ENCODE results near the gene PEX11B. TPM values are rescaled to one million over a fixed set of nuclear protein-coding genes. Genes with fewer than 3 reads are reported as not detected.
A peak's percentile ranks its signal among the peaks of the same experiment; 100 is the strongest.

The PEX11B gene
- total and polyA plus RNA-seq, 5 donors from 2014 or later = 14.2 to 71.8 (median 58.3) TPM

DNA sequence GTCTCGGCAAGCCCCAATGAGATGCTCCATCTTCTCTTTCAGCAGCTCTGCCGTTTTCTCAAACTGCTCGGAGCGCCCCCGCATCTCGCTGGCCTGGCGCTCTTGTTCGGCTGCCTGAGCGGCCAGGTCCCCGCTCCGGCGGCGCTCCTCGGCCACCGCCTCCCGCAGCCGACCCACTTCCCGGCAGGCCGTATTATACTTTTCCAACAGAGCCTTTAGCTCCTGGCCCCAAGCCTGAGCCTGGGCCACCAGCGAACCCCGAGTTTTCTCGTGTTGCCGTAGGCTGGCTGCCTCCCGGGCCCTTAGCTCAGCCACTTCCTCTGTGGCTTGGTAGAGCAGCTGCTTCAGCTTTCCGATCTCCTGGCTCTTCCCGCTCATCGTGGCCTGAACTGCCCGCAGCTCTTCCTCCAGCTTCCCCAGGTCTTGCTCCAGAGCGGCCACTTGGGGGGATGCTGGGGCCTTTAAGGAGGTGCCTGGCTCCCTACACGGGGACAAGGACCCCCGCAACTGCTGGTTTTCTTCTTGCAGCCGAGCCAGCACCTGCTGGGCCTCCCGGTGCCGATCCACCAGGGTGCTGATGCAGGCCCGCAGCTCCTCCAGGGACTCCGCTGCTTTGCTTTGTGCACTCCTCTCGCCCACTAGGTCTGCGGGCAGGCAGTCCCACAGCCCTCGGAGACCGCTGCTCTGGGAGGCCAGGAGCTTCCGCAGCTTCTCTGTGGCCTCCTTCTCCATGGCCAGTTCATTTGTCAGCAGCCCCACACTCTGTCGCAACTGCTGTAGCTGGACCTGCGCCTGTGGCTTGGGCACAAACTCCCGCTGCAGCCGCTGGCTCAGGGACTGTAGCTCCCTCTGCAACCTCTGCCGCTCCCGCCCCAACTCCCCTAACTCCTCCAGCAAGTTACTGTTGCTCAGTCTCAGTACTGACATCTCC, 46.3 kb downstream of the PEX11B start:
- Histone ChIP-seq H3K27me3 (ENCODE audit: control insufficient read depth, insufficient read depth, low read length) (peaks cover 2% of the 10 kb centered on the region), H3K4me3 (ENCODE audit: low read depth, low read length) (peak overlapping the region; percentile 38), H3K27ac (ENCODE audit: insufficient read depth, low read length, poor library complexity, severe bottlenecking) (no peak overlapping the region), H3K4me1 (ENCODE audit: control insufficient read depth, insufficient read depth, low read length, poor library complexity, severe bottlenecking) (peaks cover 13% of the 10 kb centered on the region), H3K36me3 (ENCODE audit: control insufficient read depth, insufficient read depth, low read length) (no peaks in the 10 kb centered on the region), H3K9me3 (ENCODE audit: control insufficient read depth in 2 of 2, low read length in 2 of 2) (no peaks in the 10 kb centered on the region)
- ATAC-seq (ENCODE audit: low read depth in 2 of 2) (peak; percentile 77 to 81), DNase-seq (peak in 2 of 3 donors; percentile 47 to 57)
- Mint-ChIP-seq H3K36me3 (no peaks in the 10 kb centered on the region), H3K27me3 (peaks cover 45% of the 10 kb centered on the region), H3K4me1 (peaks cover 4 to 19% (median 13%) of the 10 kb centered on the region in 4 donors), H3K27ac (peak overlapping the region; percentile 85 to 94 (median 92)), H3K9me3 (no peaks in the 10 kb centered on the region), H3K4me3 (peak overlapping the region; percentile 31 to 85 (median 81))

DNA sequence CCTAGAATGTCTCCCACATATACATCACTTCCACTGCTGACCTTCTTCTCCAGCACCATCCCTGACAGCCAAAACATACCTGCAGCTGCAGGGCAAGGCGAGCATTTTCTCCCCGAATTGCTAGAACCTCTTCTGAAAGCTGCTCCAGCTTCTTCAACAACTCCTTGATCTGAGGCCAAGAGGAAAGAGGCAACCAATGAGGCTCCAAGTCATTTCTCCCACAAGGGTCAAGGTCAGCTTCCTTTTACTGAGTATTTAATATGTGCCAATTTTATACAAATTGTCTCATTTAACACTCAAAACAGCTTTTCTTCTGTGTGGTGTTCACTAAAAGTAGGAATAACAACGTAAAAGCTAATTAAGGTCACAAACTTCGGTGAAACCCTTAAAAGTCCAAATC, 50.3 kb downstream of the PEX11B start:
- peaks cover 4 to 19% (median 13%) of the 10 kb centered on the region in 4 donors for H3K4me1 Mint-ChIP-seq
- peaks cover 40% of the 10 kb centered on the region for H3K27me3 Mint-ChIP-seq
- no peaks in the 10 kb centered on the region for H3K36me3 ChIP-seq (ENCODE audit: control insufficient read depth, insufficient read depth, low read length)
- H3K4me3 ChIP-seq (ENCODE audit: low read depth, low read length) = no peak overlapping the region
- no peaks in the 10 kb centered on the region for H3K9me3 ChIP-seq (ENCODE audit: control insufficient read depth in 2 of 2, low read length in 2 of 2)
- H3K27me3 ChIP-seq (ENCODE audit: control insufficient read depth, insufficient read depth, low read length) = peaks cover 2% of the 10 kb centered on the region
- H3K27ac Mint-ChIP-seq = no peak overlapping the region
- H3K36me3 Mint-ChIP-seq = no peaks in the 10 kb centered on the region
- no peak for ATAC-seq (ENCODE audit: low read depth in 2 of 2)
- no peaks in the 10 kb centered on the region for H3K9me3 Mint-ChIP-seq
- H3K27ac ChIP-seq (ENCODE audit: insufficient read depth, low read length, poor library complexity, severe bottlenecking) = no peak overlapping the region
- H3K4me1 ChIP-seq (ENCODE audit: control insufficient read depth, insufficient read depth, low read length, poor library complexity, severe bottlenecking) = peaks cover 13% of the 10 kb centered on the region
- H3K4me3 Mint-ChIP-seq = no peak overlapping the region
- DNase-seq = no peak

DNA sequence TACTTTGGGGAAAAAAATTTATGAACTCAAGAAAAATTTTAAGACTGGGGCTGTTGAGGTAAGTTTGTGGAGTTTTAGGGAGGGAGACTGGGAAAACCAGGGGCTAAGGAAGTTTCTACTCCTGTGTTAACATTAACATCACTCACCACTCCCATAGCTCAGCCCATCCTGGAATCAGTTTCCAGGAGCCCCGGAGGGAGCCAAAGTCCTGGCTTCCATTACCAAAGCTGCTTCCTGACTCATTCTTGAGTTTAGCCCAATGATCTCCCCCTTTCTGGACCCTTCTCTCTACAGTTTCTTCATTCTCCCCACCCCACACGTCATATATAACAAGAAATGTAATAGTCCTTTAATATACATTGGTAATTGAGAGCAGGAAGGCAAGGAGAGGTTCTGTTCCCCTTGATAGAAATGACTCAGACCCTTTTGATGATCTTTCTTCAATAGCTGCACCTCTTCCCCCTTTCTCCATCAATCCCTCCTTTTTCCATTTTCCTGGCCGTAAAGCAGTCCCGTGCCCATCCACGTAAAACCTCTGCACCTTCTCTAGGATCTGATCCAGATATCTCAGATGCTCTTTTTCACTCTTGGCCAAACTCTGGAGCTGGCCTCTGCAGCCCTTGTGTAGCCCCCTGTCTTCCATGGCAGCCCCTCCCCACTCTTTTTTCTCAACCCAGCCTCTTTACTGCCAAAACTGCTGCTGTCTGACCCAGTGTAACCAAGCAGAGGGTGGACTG, 55.1 kb downstream of the PEX11B start:
- Histone ChIP-seq H3K27me3 (ENCODE audit: control insufficient read depth, insufficient read depth, low read length) (no peaks in the 10 kb centered on the region), H3K4me3 (ENCODE audit: low read depth, low read length) (no peak overlapping the region), H3K4me1 (ENCODE audit: control insufficient read depth, insufficient read depth, low read length, poor library complexity, severe bottlenecking) (peaks cover 8% of the 10 kb centered on the region), H3K27ac (ENCODE audit: insufficient read depth, low read length, poor library complexity, severe bottlenecking) (no peak overlapping the region), H3K9me3 (ENCODE audit: control insufficient read depth in 2 of 2, low read length in 2 of 2) (no peaks in the 10 kb centered on the region), H3K36me3 (ENCODE audit: control insufficient read depth, insufficient read depth, low read length) (no peaks in the 10 kb centered on the region)
- peak overlapping the region in 1 of 4 donors; percentile 65 for H3K4me3 Mint-ChIP-seq
- ATAC-seq (ENCODE audit: low read depth in 2 of 2) = no peak
- H3K4me1 Mint-ChIP-seq = peaks cover 0 to 10% (median under 1%) of the 10 kb centered on the region in 4 donors
- no peak overlapping the region for H3K27ac Mint-ChIP-seq
- H3K27me3 Mint-ChIP-seq = peaks cover 36% of the 10 kb centered on the region
- DNase-seq = no peak
- no peaks in the 10 kb centered on the region for H3K36me3 Mint-ChIP-seq
- H3K9me3 Mint-ChIP-seq = no peaks in the 10 kb centered on the region

Other genes with a start within 250 kb of the PEX11B start
- gene PDZK1, start 211.3 kb downstream of the PEX11B start, total RNA-seq = not detected
- gene PDZK1, start 211.3 kb downstream of the PEX11B start, polyA plus RNA-seq = under 1 TPM in 2 of 4 donors, not detected in 2; 0.15 to 0.16 TPM
- gene CD160, start 199.2 kb downstream of the PEX11B start, total RNA-seq = not detected
- gene CD160, start 199.2 kb downstream of the PEX11B start, polyA plus RNA-seq = under 1 TPM in 3 of 4 donors, not detected in 1; 0.19 to 0.28 (median 0.21) TPM
- 17.3 TPM for gene RNF115, start 94.6 kb downstream of the PEX11B start, total RNA-seq
- gene RNF115, start 94.6 kb downstream of the PEX11B start, polyA plus RNA-seq = 1 to 10 TPM; 4.1 to 7.6 (median 6.0) TPM
- gene POLR3C, start 94.5 kb downstream of the PEX11B start, total RNA-seq = 30.3 TPM
- gene POLR3C, start 94.5 kb downstream of the PEX11B start, polyA plus RNA-seq = 10 to 100 TPM; 45.1 to 52.2 (median 48.0) TPM
- gene NUDT17, start 73.1 kb downstream of the PEX11B start, total RNA-seq = 3.5 TPM
- 1 to 10 TPM; 1.6 to 4.8 (median 2.8) TPM for gene NUDT17, start 73.1 kb downstream of the PEX11B start, polyA plus RNA-seq
- gene PIAS3, start 59.6 kb downstream of the PEX11B start, total RNA-seq = 21.9 TPM
- gene PIAS3, start 59.6 kb downstream of the PEX11B start, polyA plus RNA-seq = 10 to 100 TPM in 3 of 4 donors, 1 to 10 TPM in 1; 8.8 to 16.3 (median 11.8) TPM
- gene ANKRD35, start 32.9 kb downstream of the PEX11B start, total RNA-seq = 0.17 TPM
- gene ANKRD35, start 32.9 kb downstream of the PEX11B start, polyA plus RNA-seq = under 1 TPM; 0.24 to 0.45 (median 0.29) TPM
- 1.1 TPM for gene ITGA10, start 8.7 kb downstream of the PEX11B start, total RNA-seq
- gene ITGA10, start 8.7 kb downstream of the PEX11B start, polyA plus RNA-seq = under 1 TPM in 2 of 4 donors, not detected in 2; 0.21 to 0.23 TPM
- gene RBM8A, start 8.8 kb upstream of the PEX11B start, total RNA-seq = 143 TPM
- gene RBM8A, start 8.8 kb upstream of the PEX11B start, polyA plus RNA-seq = 100 to 1,000 TPM; 143 to 176 (median 154) TPM
- gene LIX1L, start 39.3 kb upstream of the PEX11B start, total RNA-seq = 36.2 TPM
- gene LIX1L, start 39.3 kb upstream of the PEX11B start, polyA plus RNA-seq = 10 to 100 TPM; 21.7 to 26.9 (median 25.9) TPM
- gene ANKRD34A, start 45.9 kb upstream of the PEX11B start, total RNA-seq = 1.6 TPM
- under 1 TPM; 0.07 to 0.45 (median 0.31) TPM for gene ANKRD34A, start 45.9 kb upstream of the PEX11B start, polyA plus RNA-seq
- 30.8 TPM for gene POLR3GL, start 46.0 kb upstream of the PEX11B start, total RNA-seq
- 100 to 1,000 TPM; 103 to 129 (median 109) TPM for gene POLR3GL, start 46.0 kb upstream of the PEX11B start, polyA plus RNA-seq
- gene TXNIP, start 77.9 kb upstream of the PEX11B start, total RNA-seq = 1,496 TPM
- gene TXNIP, start 77.9 kb upstream of the PEX11B start, polyA plus RNA-seq = 1,000 to 10,000 TPM; 2,637 to 4,955 (median 3,590) TPM
- not detected for gene HJV, start 103.0 kb upstream of the PEX11B start, total RNA-seq
- gene HJV, start 103.0 kb upstream of the PEX11B start, polyA plus RNA-seq = not detected
- gene NBPF10, start 226.1 kb upstream of the PEX11B start, total RNA-seq = 4.4 TPM
- under 1 TPM; 0.02 to 0.10 (median 0.05) TPM for gene NBPF10, start 226.1 kb upstream of the PEX11B start, polyA plus RNA-seq

Measured in CD4-positive, CD25-positive, alpha-beta regulatory T cell (primary cell).